Activated naive CD4-positive, alpha-beta T cell treated with anti-CD3 and anti-CD28 coated beads, Interleukin-2, amount 50 U/mL, for 72 hours (primary cell): Measurements from ENCODE around the gene OLFML1. TPM values are rescaled to one million over a fixed set of nuclear protein-coding genes. Genes with fewer than 3 reads are reported as not detected.

Source experiments
- ATAC-seq, 2 donors: fragments of 150-1000 bp; cut with Tn5 transposase; 2 replicates each; pipeline ENCODE4 v1.10.0; 2021; ENCODE audit warnings: mild to moderate bottlenecking in 2 of 2, moderate library complexity in 2 of 2
- DNase-seq, 2 donors: peaks; one replicate each; pipeline ENCODE4 v3.0.0; 2021 to 2022; ENCODE audit warnings: low spot score in 2 of 2
- H3K27ac Mint-ChIP-seq, 2 donors: one replicate each; pipeline ENCODE4 v1.8.0; 2022; ENCODE audit warnings: mild to moderate bottlenecking in 2 of 2, mixed read lengths in 2 of 2
- H3K36me3 Mint-ChIP-seq, 2 donors: one replicate each; pipeline ENCODE4 v1.8.0; 2022; ENCODE audit warnings: mixed read lengths in 2 of 2
- H3K9me3 Mint-ChIP-seq, 2 donors: one replicate each; pipeline ENCODE4 v1.8.0; 2022; ENCODE audit warnings: mixed read lengths in 2 of 2
- total RNA-seq, 2 donors: library from RNA; stranded (reverse); gene quantifications; one replicate each; pipeline ENCODE4 v1.2.3, GENCODE V29; 2022

OLFML1 gene
- total RNA-seq, 2 donors from 2014 or later, result not detected

DNA sequence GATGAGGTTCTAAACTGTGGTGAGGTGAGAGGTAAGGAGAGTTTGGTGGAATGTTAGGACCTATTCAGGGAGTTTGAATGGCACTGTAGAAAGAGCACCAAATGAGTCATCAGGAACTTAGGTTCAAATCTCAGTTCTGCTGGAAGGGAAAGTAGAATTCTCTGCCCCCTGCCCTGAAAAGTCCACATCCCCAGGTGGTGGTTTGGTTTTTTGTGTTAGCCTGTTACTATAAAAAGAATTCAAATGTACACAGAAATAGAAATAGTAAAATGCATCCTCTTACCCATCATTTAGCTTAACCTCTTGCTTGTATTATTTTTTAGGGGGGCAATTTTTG, 48.7 kb downstream of the OLFML1 start:
- no peak overlapping the region for H3K27ac Mint-ChIP-seq
- no peak for DNase-seq
- no peaks in the 10 kb centered on the region for H3K36me3 Mint-ChIP-seq
- no peaks in the 10 kb centered on the region for H3K9me3 Mint-ChIP-seq
- no peak for ATAC-seq

DNA sequence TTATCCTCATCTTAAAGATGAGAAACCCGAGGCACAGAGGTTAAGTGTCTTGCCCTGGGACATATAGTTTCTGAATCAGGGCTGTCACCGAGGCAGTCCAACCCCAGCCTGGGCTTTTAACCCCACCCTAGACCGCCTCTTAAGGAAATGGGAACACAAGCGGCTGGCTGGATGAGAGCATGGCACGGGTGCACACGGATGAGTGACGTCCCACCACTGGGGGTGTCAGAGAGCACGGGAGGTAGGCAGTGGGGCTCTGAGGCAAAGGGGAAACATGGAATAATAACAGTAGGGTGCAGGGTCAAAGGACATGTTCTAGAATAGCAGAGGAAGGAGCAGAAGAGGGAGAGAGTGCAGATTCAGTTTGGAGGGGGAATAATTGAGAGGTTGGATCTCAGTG, 50.8 kb downstream of the OLFML1 start:
- DNase-seq (no peak), ATAC-seq (no peak)
- H3K9me3 Mint-ChIP-seq, result no peaks in the 10 kb centered on the region
- peak overlapping the region in 1 of 2 donors; percentile 0 for H3K27ac Mint-ChIP-seq
- H3K36me3 Mint-ChIP-seq, result no peaks in the 10 kb centered on the region

DNA sequence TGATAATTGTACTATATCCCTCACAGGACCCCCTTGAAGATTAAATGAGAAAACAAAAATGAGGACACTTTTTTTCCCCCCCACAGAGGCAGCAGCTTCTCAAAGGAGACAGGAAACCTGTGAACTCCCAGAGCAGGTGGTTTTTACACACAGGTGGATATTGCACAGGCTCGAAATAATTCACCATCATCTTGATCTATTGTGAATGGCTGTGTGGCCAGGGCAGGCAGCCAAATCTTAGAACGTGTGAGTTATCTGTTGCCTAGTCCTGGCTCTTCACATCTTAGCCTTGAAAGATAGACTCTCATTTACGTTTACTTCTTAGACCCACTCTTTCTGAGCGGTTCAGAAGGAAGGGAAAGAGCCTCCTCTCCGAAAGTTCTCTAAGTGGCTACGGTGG, 52.0 kb downstream of the OLFML1 start:
- H3K27ac Mint-ChIP-seq, result peak overlapping the region; percentile 0 to 58
- no peaks in the 10 kb centered on the region for H3K9me3 Mint-ChIP-seq
- no peak for ATAC-seq
- H3K36me3 Mint-ChIP-seq, result no peaks in the 10 kb centered on the region
- no peak for DNase-seq

DNA sequence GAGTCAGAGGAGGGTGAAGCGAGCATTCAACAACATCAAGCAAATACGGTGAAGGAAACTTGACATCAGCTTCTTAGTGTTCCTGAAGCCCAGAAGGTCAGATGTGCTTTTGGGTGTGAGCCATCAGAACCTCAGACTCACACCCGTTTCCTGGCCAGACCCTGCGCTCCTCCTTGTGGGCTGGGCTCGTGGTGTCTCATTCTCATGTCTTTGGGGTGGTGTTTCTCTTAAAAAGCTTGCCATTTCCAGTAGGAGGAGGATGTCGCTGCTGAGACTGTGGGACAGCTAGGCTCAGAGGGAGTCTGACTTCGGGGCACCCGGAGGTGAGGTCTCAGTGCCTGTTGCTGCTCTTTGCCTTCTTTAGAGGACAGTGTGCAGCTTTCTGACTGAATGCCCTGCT, 52.7 kb downstream of the OLFML1 start:
- DNase-seq (no peak), ATAC-seq (peak; percentile 72 to 88)
- Mint-ChIP-seq H3K36me3 (no peaks in the 10 kb centered on the region), H3K27ac (peak overlapping the region in 1 of 2 donors; percentile 0), H3K9me3 (no peaks in the 10 kb centered on the region)

DNA sequence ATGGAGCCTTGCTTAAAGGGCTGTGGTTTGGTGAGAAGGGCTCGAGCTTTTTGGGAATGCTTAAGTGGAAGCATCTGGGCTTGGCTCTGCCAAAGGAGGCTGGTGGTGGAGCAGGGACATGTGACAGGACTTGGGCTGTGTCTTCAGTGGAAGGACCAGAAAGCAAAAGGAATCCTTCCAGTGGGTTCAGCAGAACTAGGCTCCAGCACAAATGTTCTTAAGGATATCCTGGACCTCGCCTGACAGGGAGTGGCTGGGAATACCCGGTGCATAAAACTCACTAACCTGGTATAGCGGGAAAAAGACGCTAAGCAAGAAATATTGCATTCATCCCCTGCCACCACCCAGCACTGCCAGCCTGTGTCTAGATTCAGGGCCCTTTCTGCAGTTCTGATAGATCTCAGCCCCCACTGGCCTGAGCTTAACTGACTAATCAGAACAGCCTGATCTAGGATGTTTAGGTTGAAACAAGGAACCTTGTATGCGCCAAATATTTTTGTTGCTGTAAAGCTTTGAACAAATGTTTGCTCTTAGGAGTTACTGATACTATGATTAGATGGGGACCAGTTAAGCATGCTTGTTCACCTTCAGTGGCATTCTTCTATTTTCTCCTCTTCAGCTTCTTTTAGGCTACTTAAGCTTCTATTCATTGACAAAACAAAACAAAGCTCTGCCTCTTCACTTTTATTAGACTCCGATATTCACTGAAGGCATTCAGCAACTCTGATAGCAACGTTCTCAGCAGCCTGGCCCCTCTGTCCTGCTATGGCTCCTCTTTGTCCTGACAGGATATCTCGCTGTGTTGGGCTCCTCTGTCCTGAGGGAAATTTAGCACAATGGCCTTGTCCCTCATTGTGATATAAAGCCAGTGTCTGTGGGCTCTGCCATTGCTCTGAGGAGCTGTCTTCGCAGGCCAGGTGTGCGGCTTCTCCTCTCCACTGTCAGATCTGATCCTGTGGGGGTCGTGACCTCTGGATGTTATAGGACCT, 53.5 kb downstream of the OLFML1 start:
- ATAC-seq (no peak), DNase-seq (no peak)
- Mint-ChIP-seq H3K27ac (peak overlapping the region; percentile 15 to 47), H3K9me3 (no peaks in the 10 kb centered on the region), H3K36me3 (no peaks in the 10 kb centered on the region)

DNA sequence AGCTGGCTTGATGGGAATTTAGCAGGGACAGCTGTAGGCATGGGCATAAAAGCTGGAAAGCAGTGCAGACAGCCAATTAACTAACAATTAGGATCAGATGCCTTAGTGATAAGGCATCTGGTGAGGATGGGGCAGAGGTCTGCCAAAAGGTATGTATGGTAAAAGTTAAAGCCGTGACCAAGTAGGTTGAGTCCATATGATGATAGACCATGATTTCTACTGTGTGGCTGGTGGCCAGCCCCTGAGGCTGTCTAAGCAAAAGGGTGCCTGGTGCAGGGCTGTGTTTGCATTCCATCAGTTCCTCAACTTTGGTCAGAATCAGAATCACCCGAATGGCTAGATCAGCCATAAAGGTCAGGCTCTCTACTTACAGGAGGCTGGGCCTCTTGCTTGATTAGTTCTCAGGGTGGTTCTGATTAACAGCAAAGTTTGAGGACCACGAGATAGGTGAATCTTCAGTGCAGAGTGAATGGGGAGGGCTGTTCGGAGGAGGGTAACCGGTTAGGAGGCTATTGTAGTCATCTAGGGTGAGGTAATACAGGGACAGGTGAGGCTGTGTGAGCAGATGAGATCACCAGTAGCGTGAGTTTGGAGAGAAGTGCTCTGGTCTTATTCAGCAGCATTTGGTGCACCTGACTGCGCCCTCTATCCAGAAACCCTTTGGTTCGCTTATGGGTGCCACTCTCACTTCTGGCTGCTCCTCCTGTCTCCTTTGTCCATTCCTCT, 55.7 kb downstream of the OLFML1 start:
- ATAC-seq (no peak), DNase-seq (no peak)
- H3K36me3 Mint-ChIP-seq, result no peaks in the 10 kb centered on the region
- no peak overlapping the region for H3K27ac Mint-ChIP-seq
- H3K9me3 Mint-ChIP-seq, result no peaks in the 10 kb centered on the region

DNA sequence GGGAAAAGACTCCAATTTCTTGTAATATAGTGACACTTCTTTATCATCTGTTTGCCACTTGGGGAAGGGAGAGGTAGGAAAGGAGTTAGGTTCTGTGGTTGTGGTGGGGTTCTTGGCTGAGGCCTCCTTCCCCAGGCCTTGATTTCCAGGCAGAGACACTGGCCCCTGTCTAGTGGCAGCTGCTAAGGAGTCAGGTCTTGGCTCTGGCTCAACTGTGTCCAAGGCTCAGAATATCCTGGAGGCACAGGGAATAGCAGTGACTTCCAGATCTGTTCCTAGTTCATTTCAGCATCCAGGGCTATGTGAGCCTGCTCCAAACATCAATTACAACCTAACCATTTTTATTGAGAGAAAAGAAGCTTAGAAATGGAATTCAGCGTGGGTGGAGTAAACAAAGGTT, 58.0 kb downstream of the OLFML1 start:
- no peak for ATAC-seq
- no peaks in the 10 kb centered on the region for H3K9me3 Mint-ChIP-seq

DNA sequence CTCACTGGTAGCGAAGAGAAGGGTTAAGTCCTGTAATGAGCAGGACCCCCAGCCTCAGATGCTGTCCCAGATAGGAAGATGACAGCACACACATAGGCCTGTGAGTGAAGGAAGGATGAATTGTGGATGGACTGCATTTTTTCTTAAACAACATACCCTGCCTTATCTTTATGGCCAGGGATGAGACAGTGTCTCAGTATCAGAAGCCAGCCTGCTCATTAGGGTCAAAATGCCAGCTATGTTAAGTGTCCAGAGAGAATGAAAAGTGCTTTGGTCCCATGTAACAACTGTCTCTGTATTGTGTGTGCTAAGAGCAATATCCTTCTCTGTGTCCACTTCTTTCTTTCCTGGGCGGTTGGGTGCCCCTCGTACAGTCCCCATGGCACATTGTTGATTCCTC, 58.7 kb downstream of the OLFML1 start:
- DNase-seq (no peak), ATAC-seq (no peak)
- H3K27ac Mint-ChIP-seq, result no peak overlapping the region
- no peaks in the 10 kb centered on the region for H3K36me3 Mint-ChIP-seq
- no peaks in the 10 kb centered on the region for H3K9me3 Mint-ChIP-seq

More for the DNA sequence above, 58.0 kb downstream of the OLFML1 start:
- Mint-ChIP-seq H3K36me3 (no peaks in the 10 kb centered on the region), H3K27ac (no peak overlapping the region)
- DNase-seq, result no peak

DNA sequence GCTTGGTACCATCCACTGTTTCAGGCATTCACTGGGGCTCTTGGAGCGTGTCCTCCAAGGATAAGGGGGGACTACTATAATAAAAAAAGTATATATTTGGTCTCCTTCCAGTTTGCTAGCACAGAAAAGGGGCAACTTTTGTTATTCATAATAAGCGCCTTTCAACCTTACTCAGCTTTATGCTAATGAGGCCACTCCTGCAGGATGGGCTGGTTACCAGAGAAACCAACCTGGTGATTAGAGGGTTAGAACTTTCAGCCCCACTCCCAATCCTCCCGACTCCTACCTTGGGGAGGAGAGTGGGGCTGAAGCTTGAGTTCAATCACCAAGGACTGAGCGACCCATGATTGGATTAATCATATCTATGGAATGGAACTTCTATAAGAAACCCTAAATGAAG, 60.3 kb downstream of the OLFML1 start:
- no peak for ATAC-seq
- no peaks in the 10 kb centered on the region for H3K9me3 Mint-ChIP-seq
- DNase-seq, result no peak
- H3K36me3 Mint-ChIP-seq, result peaks cover 0 to 8% of the 10 kb centered on the region in 2 donors
- H3K27ac Mint-ChIP-seq, result no peak overlapping the region

DNA sequence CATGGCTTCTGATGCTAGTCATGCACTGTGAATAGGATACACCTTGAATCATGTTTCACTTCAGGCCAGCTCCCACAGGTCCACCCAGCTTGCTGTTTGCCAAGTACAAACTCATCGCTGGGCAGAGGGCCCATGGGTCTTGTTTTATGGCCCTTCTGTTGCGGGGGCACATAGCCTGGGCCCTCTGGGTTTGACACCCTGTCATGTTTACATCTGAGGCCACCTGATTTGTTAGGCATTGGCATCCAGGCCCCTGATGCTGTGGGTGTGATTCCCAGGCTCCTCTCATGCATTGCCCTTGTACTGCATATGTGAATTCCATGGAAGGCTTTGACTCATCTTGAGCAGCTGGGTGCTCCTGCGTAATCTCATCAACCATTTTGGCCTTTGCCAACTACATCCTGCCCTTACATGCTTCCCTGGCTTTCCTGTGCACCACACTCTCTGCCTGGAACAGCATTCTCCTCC, 61.1 kb downstream of the OLFML1 start:
- ATAC-seq, result no peak
- Mint-ChIP-seq H3K27ac (no peak overlapping the region), H3K36me3 (peaks cover 0 to 8% of the 10 kb centered on the region in 2 donors), H3K9me3 (no peaks in the 10 kb centered on the region)
- no peak for DNase-seq

DNA sequence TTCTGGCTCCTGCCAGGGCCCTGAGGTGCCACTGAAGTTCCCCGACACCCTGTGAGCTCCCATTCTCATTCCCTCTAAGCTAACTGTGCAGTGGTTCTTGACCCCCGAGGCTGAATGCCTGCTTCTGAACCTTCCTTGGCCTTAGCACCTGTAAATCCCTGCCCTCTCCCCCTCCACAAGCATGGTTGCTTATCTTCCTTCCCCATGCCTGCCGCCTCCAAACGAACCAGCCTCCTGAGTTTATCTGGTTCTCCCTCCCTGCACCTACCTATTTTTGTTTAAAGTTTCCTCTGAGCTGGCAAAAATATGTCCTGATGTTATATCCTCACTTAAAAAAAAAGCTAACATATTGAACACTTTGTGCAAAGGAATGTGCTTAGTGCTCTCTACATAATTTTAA, 62.4 kb downstream of the OLFML1 start:
- no peak for ATAC-seq
- no peak for DNase-seq
- no peaks in the 10 kb centered on the region for H3K9me3 Mint-ChIP-seq
- no peak overlapping the region for H3K27ac Mint-ChIP-seq
- peaks cover 0 to 8% of the 10 kb centered on the region in 2 donors for H3K36me3 Mint-ChIP-seq

DNA sequence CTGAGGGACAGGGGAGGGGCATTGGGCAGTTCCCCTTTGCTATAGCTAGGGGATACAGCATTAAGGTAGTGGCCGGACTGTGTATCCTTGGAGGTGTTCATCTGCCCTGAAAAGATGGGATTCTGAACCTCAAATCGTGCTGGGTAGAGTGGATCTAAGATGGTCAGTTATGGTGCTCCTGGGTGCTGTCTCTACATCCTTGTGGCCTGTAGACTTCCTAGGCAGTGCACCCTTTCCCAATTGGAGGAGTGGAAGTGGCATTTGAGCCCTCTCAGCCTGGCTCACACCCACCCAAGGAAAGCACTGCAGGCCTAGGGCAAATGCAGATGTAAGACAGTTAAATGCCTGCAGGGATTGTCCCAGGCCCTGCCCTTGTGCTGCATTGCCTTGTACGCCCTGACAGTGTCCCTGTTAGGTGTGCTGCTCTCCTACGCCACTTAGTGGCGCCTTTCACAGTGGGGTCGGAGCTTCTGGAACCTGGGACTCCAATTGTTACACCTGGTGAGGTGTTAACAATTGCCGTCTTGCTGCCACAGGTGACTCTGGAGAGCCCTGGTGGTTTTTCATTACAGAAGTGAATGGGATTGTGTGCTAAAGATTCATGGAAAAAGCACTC, 63.5 kb downstream of the OLFML1 start:
- ATAC-seq, result peak; percentile 60 to 79
- Mint-ChIP-seq H3K36me3 (peaks cover 0 to 8% of the 10 kb centered on the region in 2 donors), H3K9me3 (no peaks in the 10 kb centered on the region), H3K27ac (no peak overlapping the region)
- peak in 1 of 2 donors; percentile 31 for DNase-seq

DNA sequence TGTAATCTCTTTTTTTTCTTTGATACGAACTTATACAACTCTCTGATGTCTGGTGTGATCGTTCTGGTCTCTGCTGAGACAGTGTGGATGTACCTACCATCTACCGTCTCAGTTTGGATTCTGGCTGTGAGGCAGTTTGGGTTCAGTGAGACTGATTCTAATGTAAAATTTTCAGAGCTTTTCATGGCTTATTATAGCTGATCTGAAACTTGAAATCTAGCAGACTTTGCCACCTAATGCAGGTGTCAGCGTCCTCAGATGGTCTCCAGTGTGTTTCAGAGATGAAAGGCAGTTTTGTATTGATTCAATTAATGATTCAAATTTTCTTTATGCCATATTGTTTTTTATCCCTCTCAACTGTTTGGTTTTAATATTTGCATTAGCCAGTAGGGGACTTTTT, 64.4 kb downstream of the OLFML1 start:
- Mint-ChIP-seq H3K36me3 (peaks cover 0 to 15% of the 10 kb centered on the region in 2 donors), H3K27ac (no peak overlapping the region), H3K9me3 (no peaks in the 10 kb centered on the region)
- ATAC-seq (no peak), DNase-seq (no peak)

DNA sequence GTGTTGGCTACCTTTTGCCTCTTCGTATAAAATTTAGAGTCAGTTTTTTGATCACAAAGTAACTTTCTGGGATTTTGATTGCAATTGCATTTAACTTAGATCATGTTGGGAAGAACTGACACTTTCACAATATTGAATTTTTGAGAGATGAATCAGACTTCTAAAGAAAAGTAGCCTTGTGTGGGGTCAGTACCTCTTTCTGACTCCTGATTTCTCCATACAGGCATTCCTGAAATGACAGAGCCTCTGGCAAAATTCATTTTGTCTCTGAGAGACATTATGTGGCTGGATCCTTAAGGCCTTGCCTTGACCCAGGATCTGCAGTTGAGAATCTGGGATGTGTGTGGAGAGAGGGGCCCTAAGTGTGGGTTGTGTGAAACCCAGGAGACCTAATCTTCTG, 66.3 kb downstream of the OLFML1 start:
- Mint-ChIP-seq H3K9me3 (no peaks in the 10 kb centered on the region), H3K36me3 (peaks cover 0 to 15% of the 10 kb centered on the region in 2 donors), H3K27ac (no peak overlapping the region)
- ATAC-seq (no peak), DNase-seq (no peak)

DNA sequence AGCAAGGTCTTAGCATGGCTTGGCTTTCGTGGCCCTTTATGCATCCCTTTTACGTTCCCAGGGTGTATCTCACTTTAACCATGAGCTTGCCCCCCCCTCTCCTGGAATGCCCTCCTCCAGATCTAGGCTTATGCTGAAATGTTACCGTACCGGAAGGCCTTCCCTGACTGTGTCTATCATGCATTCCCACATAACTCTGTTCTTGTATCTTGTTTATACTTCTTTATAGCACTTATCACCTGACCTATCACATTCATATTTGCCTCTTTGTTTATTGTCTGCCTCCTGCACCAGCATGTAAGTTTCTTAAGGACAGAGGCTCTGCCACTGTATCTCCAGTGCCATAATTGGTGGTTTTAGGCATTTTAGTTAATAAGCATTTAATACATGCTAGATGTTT, 67.4 kb downstream of the OLFML1 start:
- DNase-seq (no peak), ATAC-seq (no peak)
- peaks cover 0 to 15% of the 10 kb centered on the region in 2 donors for H3K36me3 Mint-ChIP-seq
- H3K27ac Mint-ChIP-seq, result no peak overlapping the region
- H3K9me3 Mint-ChIP-seq, result no peaks in the 10 kb centered on the region

DNA sequence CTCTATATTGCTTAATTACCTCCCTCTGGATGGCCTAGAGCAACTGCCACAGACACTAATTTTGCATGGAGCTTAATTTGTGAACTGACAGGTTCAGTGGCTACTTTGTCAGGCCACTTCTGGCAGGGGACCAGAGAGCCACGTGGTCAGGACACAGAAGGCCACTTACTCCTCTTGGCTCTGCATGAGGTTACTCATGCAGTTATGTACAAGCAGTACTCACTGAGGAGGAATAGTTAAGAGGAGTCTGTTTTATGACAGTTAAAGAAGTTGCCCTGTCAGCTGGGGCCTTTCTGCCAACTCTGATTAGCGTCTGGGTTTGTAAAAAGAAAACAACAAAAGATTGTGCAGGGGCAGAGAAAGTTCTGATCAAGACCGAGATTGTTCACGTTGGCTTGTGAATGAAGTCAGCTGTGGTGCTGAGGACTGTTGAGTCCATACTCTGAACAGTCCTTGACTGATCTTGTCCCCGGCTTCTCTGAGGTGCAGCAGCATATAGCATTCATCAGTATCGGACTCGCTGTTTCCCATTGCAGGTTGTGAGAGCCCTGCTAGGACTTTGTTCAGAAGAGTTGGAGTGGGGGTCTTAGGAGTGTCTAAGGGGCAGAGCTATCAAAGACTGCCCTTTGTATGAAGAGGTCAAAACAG, 69.9 kb downstream of the OLFML1 start:
- ATAC-seq, result no peak
- peaks cover 0 to 9% of the 10 kb centered on the region in 2 donors for H3K36me3 Mint-ChIP-seq

DNA sequence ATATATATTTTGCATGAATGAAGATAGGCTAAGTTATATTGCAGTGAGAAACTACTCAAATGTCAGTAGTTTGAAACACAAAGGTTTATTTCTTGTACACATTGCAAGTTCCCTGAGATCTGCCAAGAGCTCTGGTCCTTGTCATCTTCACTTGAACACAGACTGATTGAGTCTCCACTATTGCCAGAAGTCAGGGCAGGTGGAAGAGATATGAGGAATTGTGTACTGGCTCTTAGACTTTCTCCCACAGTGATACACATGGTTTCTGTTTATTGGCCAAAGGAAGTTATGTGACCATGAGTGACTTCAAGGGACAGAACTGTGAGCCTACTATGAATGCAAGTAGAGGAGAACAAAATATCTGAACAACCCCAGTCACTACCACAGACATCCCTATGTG, 72.7 kb downstream of the OLFML1 start:
- peaks cover 0 to 7% of the 10 kb centered on the region in 2 donors for H3K36me3 Mint-ChIP-seq

More for the DNA sequence above, 69.9 kb downstream of the OLFML1 start:
- DNase-seq, result no peak
- Mint-ChIP-seq H3K9me3 (no peaks in the 10 kb centered on the region), H3K27ac (no peak overlapping the region)

More for the DNA sequence above, 72.7 kb downstream of the OLFML1 start:
- ATAC-seq (no peak), DNase-seq (no peak)
- no peak overlapping the region for H3K27ac Mint-ChIP-seq
- no peaks in the 10 kb centered on the region for H3K9me3 Mint-ChIP-seq
